GM12801 (cell line): Measurements from ENCODE around the gene CCDC9B.

Experiments used
- CTCF ChIP-seq: IDR thresholded peaks from one replicate; pipeline ENCODE4 v1.5.1; 2011; ENCODE audit warnings: control low read depth; ENCODE audit not compliant: insufficient read length; ENCODE audit errors: extremely low read depth

CCDC9B gene

DNA sequence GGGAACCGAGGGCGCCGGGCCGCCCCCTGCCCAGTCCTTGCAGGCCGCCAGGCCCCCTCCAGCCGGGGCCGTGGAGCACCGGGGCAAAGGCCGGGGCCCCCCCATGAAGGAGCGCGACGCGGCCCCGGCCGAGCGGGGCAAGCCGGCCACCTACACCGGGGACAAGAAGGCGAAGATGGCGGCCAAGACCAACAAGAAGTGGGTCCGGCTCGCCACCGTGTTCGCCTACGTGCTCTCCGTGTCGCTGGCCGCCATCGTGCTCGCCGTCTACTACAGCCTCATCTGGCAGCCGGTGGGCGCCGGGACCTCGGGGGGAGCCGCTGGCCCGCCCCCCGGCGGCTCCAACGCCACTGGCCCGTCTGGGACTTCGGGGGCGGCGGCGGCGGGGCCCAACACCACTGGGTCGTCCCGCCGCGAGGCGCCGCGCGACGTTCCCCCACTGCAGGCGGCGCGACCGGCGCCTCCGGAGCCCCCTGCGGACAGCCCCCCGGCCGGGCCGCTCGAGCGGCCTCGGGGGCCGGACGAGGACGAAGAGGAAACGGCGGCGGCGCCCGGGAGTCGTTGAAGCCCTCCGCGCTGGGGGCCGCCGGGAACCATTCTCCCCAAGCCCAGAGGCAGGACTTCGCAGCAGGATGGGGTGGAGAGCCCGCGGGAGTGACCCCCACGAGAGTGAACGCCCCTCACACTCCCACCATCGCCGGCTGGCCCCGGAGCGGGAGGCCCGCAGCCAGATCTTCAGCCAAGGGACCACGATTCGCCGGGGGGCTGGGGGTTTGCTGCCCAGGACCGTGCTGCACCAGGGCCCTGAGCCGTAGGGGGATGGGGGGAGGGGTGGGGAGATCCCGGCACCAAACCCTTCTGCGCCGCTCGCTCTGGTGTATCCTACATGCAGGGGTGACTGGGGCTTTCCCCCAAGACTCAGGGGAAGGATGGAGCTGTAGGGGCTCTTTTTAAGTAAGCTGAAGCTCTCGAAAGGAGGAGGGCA lies 16.5 kb downstream of the CCDC9B start:
- no peak for TF ChIP-seq CTCF

GRCh38 chr15:40323239-40323952 lies 17.3 kb downstream of the CCDC9B start, which contains the start of gene INAFM2:
Gene INAFM2 (plus strand): TSS chr15:40323692. CDS start chr15:40324056, 364 bp downstream.
- TF ChIP-seq CTCF = no peak

DNA sequence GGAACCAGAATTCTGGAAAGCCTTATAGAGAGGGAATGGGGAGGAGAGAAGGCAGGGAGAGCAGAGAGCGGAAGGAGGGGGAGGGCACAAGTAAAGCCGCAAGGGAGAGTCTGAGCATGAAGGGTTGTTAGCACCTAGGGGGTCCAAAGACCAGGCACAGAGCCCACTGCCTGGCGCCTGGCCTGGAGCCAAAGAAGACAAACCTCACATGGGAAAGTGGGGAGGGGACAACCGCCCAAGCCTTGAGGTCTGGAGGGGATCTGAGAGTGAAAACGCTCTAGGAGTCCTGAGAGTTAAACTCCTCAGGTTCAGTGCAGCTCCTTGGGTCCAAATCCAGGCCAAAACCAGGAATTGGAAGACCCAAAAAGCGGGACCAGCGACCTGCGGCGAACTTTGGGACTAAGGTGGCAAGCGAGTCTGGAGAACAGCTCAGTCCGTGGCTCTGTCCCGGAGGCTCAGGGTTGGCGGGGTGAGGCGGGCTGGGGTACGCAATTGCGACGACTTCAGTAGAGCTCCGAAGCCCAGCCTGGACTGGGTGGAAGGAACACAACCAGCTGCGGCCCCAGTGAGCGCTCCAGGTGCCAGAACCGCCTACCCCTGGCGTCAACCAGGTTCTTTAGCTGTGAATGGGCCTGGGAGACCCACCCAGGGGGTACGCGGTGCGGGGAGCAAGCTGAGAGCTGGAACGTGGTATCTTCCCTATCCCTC lies 18.1 kb downstream of the CCDC9B start:
- no peak for TF ChIP-seq CTCF

GRCh38 chr15:40320931-40321371 lies 19.8 kb downstream of the CCDC9B start:
- peak; percentile 43 for TF ChIP-seq CTCF

DNA sequence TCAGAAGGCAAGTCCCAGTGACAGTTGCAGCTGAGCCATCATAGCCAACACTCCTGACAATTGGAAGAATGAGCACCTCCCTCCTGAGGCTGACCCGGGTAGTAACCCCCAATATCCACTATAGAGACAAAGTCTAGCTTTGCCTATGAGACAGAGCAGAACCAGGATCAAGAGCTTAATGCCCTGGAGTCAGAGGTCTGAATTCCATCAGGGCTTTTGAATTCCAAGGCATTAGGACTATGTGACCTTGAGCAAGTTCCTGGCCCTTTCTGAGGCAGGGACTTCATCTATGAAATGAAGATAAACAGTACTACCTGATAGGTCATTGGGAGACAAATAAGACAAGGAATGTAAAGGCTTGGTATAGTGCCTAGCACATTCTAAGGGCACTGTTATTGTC lies 20.3 kb downstream of the CCDC9B start:
- TF ChIP-seq CTCF = no peak

DNA sequence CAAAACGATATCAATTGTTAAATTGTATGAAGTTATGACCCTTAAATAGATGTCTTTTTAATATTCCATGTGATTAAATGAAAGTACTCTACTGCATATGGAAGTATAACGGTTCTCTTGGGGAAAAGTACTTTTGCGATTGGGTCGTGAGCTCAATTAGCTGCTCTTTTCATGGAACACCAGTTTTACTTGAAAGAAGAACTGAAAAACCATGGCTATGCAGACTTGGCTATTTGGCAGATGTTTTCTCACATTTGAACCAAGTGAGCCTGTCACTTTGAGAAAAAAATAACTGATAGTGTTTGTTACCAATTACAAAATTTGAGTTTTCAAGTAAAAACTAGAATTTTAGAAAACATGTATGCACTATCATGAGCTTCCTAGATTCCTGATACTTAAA lies 23.2 kb downstream of the CCDC9B start:
- TF ChIP-seq CTCF = no peak

DNA sequence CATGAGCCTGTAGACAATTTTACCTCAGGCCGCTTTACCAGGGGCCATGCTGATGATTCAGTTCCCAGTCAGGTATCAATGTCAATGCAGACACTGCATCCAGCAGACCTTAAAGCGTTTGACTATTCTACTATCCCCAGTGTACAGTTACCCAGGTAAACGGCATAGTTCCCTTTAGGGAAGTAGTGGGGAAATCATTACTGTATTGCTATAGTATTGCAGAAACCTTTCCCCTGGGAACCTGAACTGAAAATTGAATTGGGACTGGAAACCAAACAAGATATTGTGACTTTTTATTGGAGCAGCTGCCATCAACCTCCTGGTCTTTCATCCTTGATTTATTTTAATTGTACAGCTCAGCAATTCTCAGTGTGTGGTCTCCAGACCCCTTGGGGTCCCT lies 23.8 kb downstream of the CCDC9B start:
- TF ChIP-seq CTCF = no peak
